ENCODE measurements around the gene NAPA.

Gene NAPA

GRCh38 chr19:47499863-47500830 lies 14.7 kb downstream of the NAPA start:
- DNase-seq (ENCODE audit: low read depth): no peak

- no peak for DNase-seq (ENCODE audit: low read depth)
Observed at GRCh38 chr19:47499371-47499770, 15.5 kb downstream of the NAPA start.

- no peak for DNase-seq (ENCODE audit: low read depth)
Observed at GRCh38 chr19:47498561-47498960, 16.3 kb downstream of the NAPA start.

- DNase-seq (ENCODE audit: low read depth): no peak
Observed at GRCh38 chr19:47497821-47498520, 16.9 kb downstream of the NAPA start.

- DNase-seq (ENCODE audit: low read depth): no peak
Observed at GRCh38 chr19:47497050-47497766, 17.7 kb downstream of the NAPA start.

- no peak for DNase-seq (ENCODE audit: low read depth)
Observed at GRCh38 chr19:47495478-47496372, 19.1 kb downstream of the NAPA start.

GRCh38 chr19:47494729-47495128 lies 20.1 kb downstream of the NAPA start:
- no peak for DNase-seq (ENCODE audit: low read depth)

- DNase-seq (ENCODE audit: low read depth): no peak
Observed at GRCh38 chr19:47494211-47494547, 20.7 kb downstream of the NAPA start.

GRCh38 chr19:47493378-47494210 lies 21.3 kb downstream of the NAPA start:
- DNase-seq (ENCODE audit: low read depth): no peak

GRCh38 chr19:47492571-47493377 lies 22.1 kb downstream of the NAPA start:
- no peak for DNase-seq (ENCODE audit: low read depth)

- no peak for DNase-seq (ENCODE audit: low read depth)
Observed at GRCh38 chr19:47492137-47492533, 22.7 kb downstream of the NAPA start.

GRCh38 chr19:47491358-47492136 lies 23.3 kb downstream of the NAPA start:
- DNase-seq (ENCODE audit: low read depth): no peak

GRCh38 chr19:47490847-47491246 lies 24.0 kb downstream of the NAPA start:
- no peak for DNase-seq (ENCODE audit: low read depth)

GRCh38 chr19:47490031-47490430 lies 24.8 kb downstream of the NAPA start:
- no peak for DNase-seq (ENCODE audit: low read depth)

GRCh38 chr19:47489072-47489914 lies 25.6 kb downstream of the NAPA start:
- no peak for DNase-seq (ENCODE audit: low read depth)

GRCh38 chr19:47487551-47488515 lies 27.0 kb downstream of the NAPA start:
- no peak for DNase-seq (ENCODE audit: low read depth)

- DNase-seq (ENCODE audit: low read depth): no peak
Observed at GRCh38 chr19:47486900-47487299, 28.0 kb downstream of the NAPA start.
